ENCODE results near the gene ADAMTSL1.

Gene ADAMTSL1

GRCh38 chr9:18727904-18728303, 254.0 kb downstream of the ADAMTSL1 start:
- no peak overlapping the region for H3K4me3 Mint-ChIP-seq
- no peak for ATAC-seq

GRCh38 chr9:18728642-18729041, 254.7 kb downstream of the ADAMTSL1 start:
- ATAC-seq (no peak), DNase-seq (no peak)
- H3K9me3 Mint-ChIP-seq: no peaks in the 10 kb centered on the region
- H3K27ac Mint-ChIP-seq: no peak overlapping the region
- H3K36me3 Mint-ChIP-seq (ENCODE audit: low read depth): no peaks in the 10 kb centered on the region
- H3K27me3 Mint-ChIP-seq: peaks cover 4% of the 10 kb centered on the region
- no peaks in the 10 kb centered on the region for H3K4me1 Mint-ChIP-seq
- no peak overlapping the region for H3K4me3 Mint-ChIP-seq

More at GRCh38 chr9:18727904-18728303, 254.0 kb downstream of the ADAMTSL1 start:
- no peak for DNase-seq
- H3K27ac Mint-ChIP-seq: no peak overlapping the region
- no peaks in the 10 kb centered on the region for H3K4me1 Mint-ChIP-seq
- H3K36me3 Mint-ChIP-seq (ENCODE audit: low read depth): no peaks in the 10 kb centered on the region
- H3K27me3 Mint-ChIP-seq: peaks cover 4% of the 10 kb centered on the region
- no peaks in the 10 kb centered on the region for H3K9me3 Mint-ChIP-seq

GRCh38 chr9:18730241-18730640, 256.3 kb downstream of the ADAMTSL1 start:
- Mint-ChIP-seq H3K4me1 (no peaks in the 10 kb centered on the region), H3K4me3 (no peak overlapping the region), H3K36me3 (ENCODE audit: low read depth) (no peaks in the 10 kb centered on the region), H3K27me3 (peaks cover 1% of the 10 kb centered on the region), H3K27ac (no peak overlapping the region), H3K9me3 (no peaks in the 10 kb centered on the region)
- ATAC-seq: no peak
- no peak for DNase-seq

- no peak for DNase-seq
- Mint-ChIP-seq H3K27me3 (no peaks in the 10 kb centered on the region), H3K4me1 (no peaks in the 10 kb centered on the region), H3K36me3 (ENCODE audit: low read depth) (no peaks in the 10 kb centered on the region), H3K27ac (no peak overlapping the region), H3K4me3 (no peak overlapping the region), H3K9me3 (no peaks in the 10 kb centered on the region)
- no peak for ATAC-seq
Measured at GRCh38 chr9:18739127-18739526, 265.2 kb downstream of the ADAMTSL1 start.

GRCh38 chr9:18739641-18740318, 265.8 kb downstream of the ADAMTSL1 start:
- no peaks in the 10 kb centered on the region for H3K27me3 Mint-ChIP-seq
- no peaks in the 10 kb centered on the region for H3K36me3 Mint-ChIP-seq (ENCODE audit: low read depth)
- DNase-seq: no peak
- H3K9me3 Mint-ChIP-seq: no peaks in the 10 kb centered on the region
- no peaks in the 10 kb centered on the region for H3K4me1 Mint-ChIP-seq
- ATAC-seq: no peak
- H3K4me3 Mint-ChIP-seq: no peak overlapping the region
- no peak overlapping the region for H3K27ac Mint-ChIP-seq

- no peaks in the 10 kb centered on the region for H3K4me1 Mint-ChIP-seq
- H3K36me3 Mint-ChIP-seq (ENCODE audit: low read depth): no peaks in the 10 kb centered on the region
- no peak overlapping the region for H3K4me3 Mint-ChIP-seq
- DNase-seq: no peak
- ATAC-seq: no peak
- no peaks in the 10 kb centered on the region for H3K9me3 Mint-ChIP-seq
- H3K27me3 Mint-ChIP-seq: no peaks in the 10 kb centered on the region
- no peak overlapping the region for H3K27ac Mint-ChIP-seq
Measured at GRCh38 chr9:18741359-18741758, 267.4 kb downstream of the ADAMTSL1 start.

GRCh38 chr9:18741945-18742344, 268.0 kb downstream of the ADAMTSL1 start:
- DNase-seq (no peak), ATAC-seq (no peak)
- Mint-ChIP-seq H3K9me3 (no peaks in the 10 kb centered on the region), H3K27me3 (no peaks in the 10 kb centered on the region), H3K36me3 (ENCODE audit: low read depth) (no peaks in the 10 kb centered on the region), H3K4me1 (no peaks in the 10 kb centered on the region), H3K27ac (no peak overlapping the region), H3K4me3 (no peak overlapping the region)

GRCh38 chr9:18743421-18743820, 269.5 kb downstream of the ADAMTSL1 start:
- Mint-ChIP-seq H3K4me3 (no peak overlapping the region), H3K4me1 (no peaks in the 10 kb centered on the region), H3K27ac (no peak overlapping the region), H3K27me3 (no peaks in the 10 kb centered on the region), H3K36me3 (ENCODE audit: low read depth) (no peaks in the 10 kb centered on the region), H3K9me3 (no peaks in the 10 kb centered on the region)
- DNase-seq (no peak), ATAC-seq (no peak)

GRCh38 chr9:18743971-18744370, 270.0 kb downstream of the ADAMTSL1 start:
- H3K9me3 Mint-ChIP-seq: no peaks in the 10 kb centered on the region
- no peak overlapping the region for H3K27ac Mint-ChIP-seq
- no peak for ATAC-seq
- H3K36me3 Mint-ChIP-seq (ENCODE audit: low read depth): no peaks in the 10 kb centered on the region
- no peak for DNase-seq
- H3K4me3 Mint-ChIP-seq: no peak overlapping the region
- H3K4me1 Mint-ChIP-seq: no peaks in the 10 kb centered on the region
- H3K27me3 Mint-ChIP-seq: no peaks in the 10 kb centered on the region

- H3K4me1 Mint-ChIP-seq: no peaks in the 10 kb centered on the region
- ATAC-seq (no peak), DNase-seq (no peak)
- H3K9me3 Mint-ChIP-seq: no peaks in the 10 kb centered on the region
- no peaks in the 10 kb centered on the region for H3K36me3 Mint-ChIP-seq (ENCODE audit: low read depth)
- no peak overlapping the region for H3K4me3 Mint-ChIP-seq
- no peaks in the 10 kb centered on the region for H3K27me3 Mint-ChIP-seq
- no peak overlapping the region for H3K27ac Mint-ChIP-seq
Measured at GRCh38 chr9:18745710-18746109, 271.8 kb downstream of the ADAMTSL1 start.

- Mint-ChIP-seq H3K36me3 (ENCODE audit: low read depth) (no peaks in the 10 kb centered on the region), H3K4me1 (no peaks in the 10 kb centered on the region), H3K4me3 (no peak overlapping the region), H3K27me3 (no peaks in the 10 kb centered on the region), H3K27ac (no peak overlapping the region), H3K9me3 (no peaks in the 10 kb centered on the region)
- DNase-seq: no peak
- no peak for ATAC-seq
Measured at GRCh38 chr9:18746631-18747030, 272.7 kb downstream of the ADAMTSL1 start.

GRCh38 chr9:18747595-18747994, 273.6 kb downstream of the ADAMTSL1 start:
- Mint-ChIP-seq H3K27me3 (no peaks in the 10 kb centered on the region), H3K9me3 (no peaks in the 10 kb centered on the region), H3K36me3 (ENCODE audit: low read depth) (no peaks in the 10 kb centered on the region), H3K4me1 (no peaks in the 10 kb centered on the region), H3K4me3 (no peak overlapping the region), H3K27ac (no peak overlapping the region)
- DNase-seq (no peak), ATAC-seq (no peak)

- H3K27me3 Mint-ChIP-seq: no peaks in the 10 kb centered on the region
- no peaks in the 10 kb centered on the region for H3K9me3 Mint-ChIP-seq
- DNase-seq: no peak
- no peak overlapping the region for H3K4me3 Mint-ChIP-seq
- ATAC-seq: no peak
- H3K36me3 Mint-ChIP-seq (ENCODE audit: low read depth): no peaks in the 10 kb centered on the region
- H3K4me1 Mint-ChIP-seq: no peaks in the 10 kb centered on the region
- H3K27ac Mint-ChIP-seq: no peak overlapping the region
Measured at GRCh38 chr9:18748251-18748701, 274.3 kb downstream of the ADAMTSL1 start.

GRCh38 chr9:18749711-18750110, 275.8 kb downstream of the ADAMTSL1 start:
- Mint-ChIP-seq H3K36me3 (ENCODE audit: low read depth) (no peaks in the 10 kb centered on the region), H3K27me3 (no peaks in the 10 kb centered on the region), H3K4me3 (no peak overlapping the region), H3K27ac (no peak overlapping the region), H3K9me3 (no peaks in the 10 kb centered on the region), H3K4me1 (no peaks in the 10 kb centered on the region)
- ATAC-seq (no peak), DNase-seq (no peak)

- H3K27ac Mint-ChIP-seq: no peak overlapping the region
- no peak overlapping the region for H3K4me3 Mint-ChIP-seq
- no peak for DNase-seq
- no peaks in the 10 kb centered on the region for H3K36me3 Mint-ChIP-seq (ENCODE audit: low read depth)
- H3K4me1 Mint-ChIP-seq: no peaks in the 10 kb centered on the region
- no peak for ATAC-seq
- H3K9me3 Mint-ChIP-seq: no peaks in the 10 kb centered on the region
- H3K27me3 Mint-ChIP-seq: no peaks in the 10 kb centered on the region
Measured at GRCh38 chr9:18753904-18754303, 280.0 kb downstream of the ADAMTSL1 start.

GRCh38 chr9:18754537-18754936, 280.6 kb downstream of the ADAMTSL1 start:
- no peaks in the 10 kb centered on the region for H3K9me3 Mint-ChIP-seq
- no peaks in the 10 kb centered on the region for H3K4me1 Mint-ChIP-seq
- H3K27ac Mint-ChIP-seq: no peak overlapping the region
- DNase-seq (no peak), ATAC-seq (no peak)
- H3K4me3 Mint-ChIP-seq: no peak overlapping the region
- H3K36me3 Mint-ChIP-seq (ENCODE audit: low read depth): no peaks in the 10 kb centered on the region
- no peaks in the 10 kb centered on the region for H3K27me3 Mint-ChIP-seq

Data from activated naive CD8-positive, alpha-beta T cell treated with anti-CD3 and anti-CD28 coated beads, Interleukin-2, amount 50 U/mL, for 24 hours (primary cell).